ENCODE results near the gene GABPB1.

GABPB1 gene

DNA sequence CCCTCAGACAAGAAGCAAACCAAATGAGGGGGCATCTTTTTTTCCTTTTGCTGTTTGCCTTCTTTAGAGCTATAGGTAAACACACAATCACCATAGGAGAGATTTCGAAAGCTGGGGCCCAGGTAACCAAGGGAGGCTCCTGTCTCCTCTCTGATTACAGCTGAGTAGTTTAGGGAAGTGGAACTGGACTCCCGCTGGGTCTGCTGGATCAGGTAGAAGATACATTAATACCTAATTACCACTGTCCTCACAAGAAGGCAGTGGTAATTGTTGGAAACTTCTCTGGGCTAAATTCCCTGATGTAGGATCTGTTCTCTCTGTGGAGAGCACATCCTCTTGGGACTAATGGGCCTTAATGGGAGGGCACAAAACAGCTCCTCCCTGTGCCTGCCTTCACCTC is 122.2 kb downstream of the GABPB1 start:
- Histone ChIP-seq H3K27ac (peak overlapping the region; percentile 45), H3K9me3 (no peaks in the 10 kb centered on the region), H3K36me3 (peaks cover 30% of the 10 kb centered on the region), H3K27me3 (no peaks in the 10 kb centered on the region), H3K4me3 (ENCODE audit: low read depth in 1 of 2, low read length in 1 of 2) (no peak overlapping the region), H3K4me1 (ENCODE audit: control insufficient read depth in 1 of 2, insufficient read depth in 1 of 2, low read depth in 1 of 2, low read length in 1 of 2) (peaks cover 29 to 33% of the 10 kb centered on the region in 2 experiments)
- TF ChIP-seq, protein P1, sequence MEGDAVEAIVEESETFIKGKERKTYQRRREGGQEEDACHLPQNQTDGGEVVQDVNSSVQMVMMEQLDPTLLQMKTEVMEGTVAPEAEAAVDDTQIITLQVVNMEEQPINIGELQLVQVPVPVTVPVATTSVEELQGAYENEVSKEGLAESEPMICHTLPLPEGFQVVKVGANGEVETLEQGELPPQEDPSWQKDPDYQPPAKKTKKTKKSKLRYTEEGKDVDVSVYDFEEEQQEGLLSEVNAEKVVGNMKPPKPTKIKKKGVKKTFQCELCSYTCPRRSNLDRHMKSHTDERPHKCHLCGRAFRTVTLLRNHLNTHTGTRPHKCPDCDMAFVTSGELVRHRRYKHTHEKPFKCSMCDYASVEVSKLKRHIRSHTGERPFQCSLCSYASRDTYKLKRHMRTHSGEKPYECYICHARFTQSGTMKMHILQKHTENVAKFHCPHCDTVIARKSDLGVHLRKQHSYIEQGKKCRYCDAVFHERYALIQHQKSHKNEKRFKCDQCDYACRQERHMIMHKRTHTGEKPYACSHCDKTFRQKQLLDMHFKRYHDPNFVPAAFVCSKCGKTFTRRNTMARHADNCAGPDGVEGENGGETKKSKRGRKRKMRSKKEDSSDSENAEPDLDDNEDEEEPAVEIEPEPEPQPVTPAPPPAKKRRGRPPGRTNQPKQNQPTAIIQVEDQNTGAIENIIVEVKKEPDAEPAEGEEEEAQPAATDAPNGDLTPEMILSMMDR (IDR thresholded peaks at IDR 0.05), result no peak

DNA sequence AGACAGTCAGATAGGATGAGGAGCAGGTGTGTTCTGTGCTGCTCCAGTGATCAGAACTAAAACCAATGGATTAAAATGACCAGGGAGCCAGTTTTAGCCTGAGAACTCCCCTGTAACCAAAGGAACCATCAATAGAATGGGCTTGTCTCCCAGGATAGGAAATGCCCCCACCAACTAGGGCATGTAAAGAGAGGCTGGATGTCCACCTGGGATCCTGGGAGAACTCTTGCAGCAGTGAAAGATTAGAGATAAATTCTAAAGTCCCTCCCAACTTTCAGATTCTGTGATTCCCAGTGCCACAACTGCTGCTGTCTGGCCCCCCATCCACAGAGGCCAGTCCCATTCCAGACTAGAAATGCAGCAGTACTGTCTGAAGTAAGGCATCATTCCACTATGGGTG is 123.2 kb downstream of the GABPB1 start:
- Histone ChIP-seq H3K9me3 (no peaks in the 10 kb centered on the region), H3K27me3 (no peaks in the 10 kb centered on the region), H3K27ac (no peak overlapping the region), H3K36me3 (peaks cover 36% of the 10 kb centered on the region), H3K4me3 (ENCODE audit: low read depth in 1 of 2, low read length in 1 of 2) (no peak overlapping the region), H3K4me1 (ENCODE audit: control insufficient read depth in 1 of 2, insufficient read depth in 1 of 2, low read depth in 1 of 2, low read length in 1 of 2) (peaks cover 29 to 33% of the 10 kb centered on the region in 2 experiments)
- TF ChIP-seq, protein P1 (IDR thresholded peaks at IDR 0.05), result no peak

DNA sequence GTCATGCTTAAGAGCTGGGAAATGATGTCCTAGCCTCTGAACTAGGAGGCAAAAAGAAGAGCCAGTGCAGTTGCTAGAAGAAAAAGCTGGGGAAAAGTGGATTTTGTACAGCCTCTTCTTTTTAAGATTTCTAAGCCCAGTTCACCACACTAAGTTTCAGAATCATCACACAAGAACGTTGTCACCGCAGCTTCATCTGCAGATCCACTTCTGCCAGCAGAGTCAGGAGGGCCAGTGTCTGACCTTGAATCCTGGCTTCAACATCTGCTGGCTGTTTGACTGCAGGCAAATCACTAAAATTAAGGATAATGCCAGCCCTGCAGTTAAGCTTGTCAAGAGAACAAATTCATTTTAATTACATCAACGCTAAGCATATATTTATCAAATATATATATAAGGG is 125.7 kb downstream of the GABPB1 start:
- Histone ChIP-seq H3K4me3 (ENCODE audit: low read depth in 1 of 2, low read length in 1 of 2) (no peak overlapping the region), H3K9me3 (no peaks in the 10 kb centered on the region), H3K27ac (no peak overlapping the region), H3K36me3 (peaks cover 35% of the 10 kb centered on the region), H3K4me1 (ENCODE audit: control insufficient read depth in 1 of 2, insufficient read depth in 1 of 2, low read depth in 1 of 2, low read length in 1 of 2) (peaks cover 24 to 26% of the 10 kb centered on the region in 2 experiments), H3K27me3 (no peaks in the 10 kb centered on the region)
- TF ChIP-seq, protein P1 (IDR thresholded peaks at IDR 0.05), result no peak

DNA sequence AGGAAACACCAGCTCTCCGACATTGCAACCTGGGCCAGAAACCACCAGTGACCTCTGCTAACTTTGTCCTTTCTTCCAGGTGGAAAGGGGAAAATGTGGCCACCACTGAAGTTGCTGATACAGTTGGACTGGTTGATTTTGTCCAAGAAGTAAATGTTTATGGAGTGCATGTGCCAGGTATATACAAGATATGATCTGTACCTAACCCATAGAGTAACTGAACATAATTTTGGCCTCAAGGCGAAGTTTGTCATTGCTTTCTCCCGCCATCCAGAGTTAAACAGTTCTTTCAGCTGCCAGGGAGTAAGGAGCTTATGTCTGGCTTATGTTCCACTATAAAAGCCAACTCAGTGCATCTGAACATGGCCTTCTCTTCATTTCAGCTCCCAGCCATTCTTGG is 126.1 kb downstream of the GABPB1 start:
- Histone ChIP-seq H3K27me3 (no peaks in the 10 kb centered on the region), H3K36me3 (peaks cover 39% of the 10 kb centered on the region), H3K9me3 (no peaks in the 10 kb centered on the region), H3K4me3 (ENCODE audit: low read depth in 1 of 2, low read length in 1 of 2) (no peak overlapping the region), H3K4me1 (ENCODE audit: control insufficient read depth in 1 of 2, insufficient read depth in 1 of 2, low read depth in 1 of 2, low read length in 1 of 2) (peaks cover 20 to 22% of the 10 kb centered on the region in 2 experiments), H3K27ac (no peak overlapping the region)
- TF ChIP-seq, protein P1 (IDR thresholded peaks at IDR 0.05), result no peak

DNA sequence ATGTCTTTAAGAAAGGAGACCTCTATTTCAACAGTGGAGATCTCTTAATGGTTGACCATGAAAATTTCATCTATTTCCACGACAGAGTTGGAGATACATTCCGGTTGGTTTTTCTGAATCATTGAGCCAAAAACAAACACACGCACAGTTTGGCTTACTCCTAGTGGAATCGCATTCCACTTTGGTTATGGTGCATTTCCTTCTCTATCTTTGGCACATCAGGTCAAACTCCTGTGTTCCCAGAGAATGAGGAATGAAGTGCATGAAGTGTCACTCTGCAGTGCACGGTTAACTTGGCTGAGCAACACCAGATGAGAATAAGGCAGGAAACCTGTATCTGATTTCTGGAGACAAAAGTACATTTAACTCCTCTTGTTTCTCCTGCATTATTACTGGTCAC is 127.9 kb downstream of the GABPB1 start:
- Histone ChIP-seq H3K9me3 (no peaks in the 10 kb centered on the region), H3K4me1 (ENCODE audit: control insufficient read depth in 1 of 2, insufficient read depth in 1 of 2, low read depth in 1 of 2, low read length in 1 of 2) (peaks cover 5 to 7% of the 10 kb centered on the region in 2 experiments), H3K36me3 (peaks cover 55% of the 10 kb centered on the region), H3K27me3 (no peaks in the 10 kb centered on the region), H3K27ac (no peak overlapping the region), H3K4me3 (ENCODE audit: low read depth in 1 of 2, low read length in 1 of 2) (no peak overlapping the region)
- TF ChIP-seq, protein P1 (IDR thresholded peaks at IDR 0.05), result no peak

DNA sequence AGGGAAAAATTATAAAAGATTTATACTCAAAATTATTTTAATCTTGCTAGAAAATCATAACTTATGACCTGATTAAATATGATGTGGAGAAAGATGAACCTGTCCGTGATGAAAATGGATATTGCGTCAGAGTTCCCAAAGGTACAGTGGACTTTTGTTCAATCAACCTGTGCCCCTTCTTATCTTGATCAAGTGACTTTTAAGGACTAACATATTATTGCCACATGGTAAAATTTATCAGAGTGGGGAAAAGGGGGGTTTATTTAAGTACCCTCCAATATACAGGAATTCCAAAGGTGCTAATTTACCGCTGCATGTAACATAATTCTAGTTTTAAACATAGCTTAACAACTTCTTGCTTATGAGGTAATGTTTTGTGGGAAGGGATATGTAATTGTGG is 129.1 kb downstream of the GABPB1 start:
- TF ChIP-seq, protein P1 (IDR thresholded peaks at IDR 0.05), result no peak
- no peaks in the 10 kb centered on the region for H3K27me3 ChIP-seq
- no peaks in the 10 kb centered on the region for H3K9me3 ChIP-seq
- peaks cover 5 to 7% of the 10 kb centered on the region in 2 experiments for H3K4me1 ChIP-seq (ENCODE audit: control insufficient read depth in 1 of 2, insufficient read depth in 1 of 2, low read depth in 1 of 2, low read length in 1 of 2)
- peaks cover 57% of the 10 kb centered on the region for H3K36me3 ChIP-seq
- H3K4me3 ChIP-seq (ENCODE audit: low read depth in 1 of 2, low read length in 1 of 2), result no peak overlapping the region
- no peak overlapping the region for H3K27ac ChIP-seq

All from neutrophil (primary cell).